ENCODE results near the gene ERC2. TPM values are rescaled to one million over a fixed set of nuclear protein-coding genes. Genes with fewer than 3 reads are reported as not detected.

ERC2 gene
- total RNA-seq, 2 donors from 2014 or later: 1.2 TPM; not detected in 1

DNA sequence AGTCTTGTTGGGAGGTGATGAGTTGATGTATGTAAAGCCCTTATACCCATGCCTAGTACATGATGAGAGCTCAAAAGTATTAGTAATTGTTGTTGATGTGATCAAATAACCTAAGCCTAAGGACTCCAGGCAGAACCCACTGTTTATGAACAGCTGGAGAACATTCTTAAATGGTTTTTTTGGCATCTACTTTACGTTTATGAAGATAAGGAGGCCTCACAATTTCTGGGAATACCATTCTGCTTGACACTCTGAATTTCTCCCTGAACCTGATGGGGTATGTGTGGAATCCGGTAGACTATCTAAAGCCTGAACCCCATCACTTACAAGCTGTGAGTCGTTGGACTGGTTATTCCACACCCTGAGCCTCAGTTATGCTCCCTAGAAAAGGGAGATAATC lies 736.5 kb downstream of the ERC2 start:
- Histone ChIP-seq H3K4me3 (no peak overlapping the region), H3K9me3 (no peaks in the 10 kb centered on the region), H3K36me3 (no peaks in the 10 kb centered on the region), H3K27ac (no peak overlapping the region), H3K4me1 (ENCODE audit: control insufficient read depth in 1 of 2, low read depth in 2 of 2) (no peaks in the 10 kb centered on the region), H3K27me3 (replicated peaks; ENCODE audit: insufficient read depth) (no peaks in the 10 kb centered on the region)
- no peak for ATAC-seq (ENCODE audit: insufficient number of reproducible peaks, low FRiP score, low read depth)
- TF ChIP-seq, protein P1, sequence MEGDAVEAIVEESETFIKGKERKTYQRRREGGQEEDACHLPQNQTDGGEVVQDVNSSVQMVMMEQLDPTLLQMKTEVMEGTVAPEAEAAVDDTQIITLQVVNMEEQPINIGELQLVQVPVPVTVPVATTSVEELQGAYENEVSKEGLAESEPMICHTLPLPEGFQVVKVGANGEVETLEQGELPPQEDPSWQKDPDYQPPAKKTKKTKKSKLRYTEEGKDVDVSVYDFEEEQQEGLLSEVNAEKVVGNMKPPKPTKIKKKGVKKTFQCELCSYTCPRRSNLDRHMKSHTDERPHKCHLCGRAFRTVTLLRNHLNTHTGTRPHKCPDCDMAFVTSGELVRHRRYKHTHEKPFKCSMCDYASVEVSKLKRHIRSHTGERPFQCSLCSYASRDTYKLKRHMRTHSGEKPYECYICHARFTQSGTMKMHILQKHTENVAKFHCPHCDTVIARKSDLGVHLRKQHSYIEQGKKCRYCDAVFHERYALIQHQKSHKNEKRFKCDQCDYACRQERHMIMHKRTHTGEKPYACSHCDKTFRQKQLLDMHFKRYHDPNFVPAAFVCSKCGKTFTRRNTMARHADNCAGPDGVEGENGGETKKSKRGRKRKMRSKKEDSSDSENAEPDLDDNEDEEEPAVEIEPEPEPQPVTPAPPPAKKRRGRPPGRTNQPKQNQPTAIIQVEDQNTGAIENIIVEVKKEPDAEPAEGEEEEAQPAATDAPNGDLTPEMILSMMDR (IDR thresholded peaks at IDR 0.05): no peak
- no peak for DNase-seq (ENCODE audit: low spot score)

DNA sequence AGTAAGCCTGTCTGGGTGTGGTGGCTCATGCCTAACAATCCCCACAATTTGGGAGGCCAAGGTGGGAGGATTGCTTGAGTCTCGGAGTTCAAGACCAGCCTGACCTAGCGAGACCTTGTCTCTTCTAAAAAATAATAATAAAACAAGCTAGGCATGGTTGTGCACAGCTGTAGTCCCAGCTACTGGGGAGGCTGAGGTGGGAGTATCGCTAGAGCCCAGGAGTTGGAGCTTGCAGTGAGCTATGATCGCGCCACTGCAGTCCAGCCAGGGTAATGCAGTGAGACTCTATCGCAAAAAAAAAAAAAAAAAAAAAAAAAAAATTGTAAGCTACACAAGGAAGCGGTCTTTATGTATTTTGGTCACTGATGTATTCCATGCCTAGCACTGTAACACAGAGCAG lies 738.7 kb downstream of the ERC2 start:
- H3K36me3 ChIP-seq: no peaks in the 10 kb centered on the region
- TF ChIP-seq, protein P1 (IDR thresholded peaks at IDR 0.05): no peak
- no peak overlapping the region for H3K27ac ChIP-seq
- no peaks in the 10 kb centered on the region for H3K27me3 ChIP-seq (replicated peaks; ENCODE audit: insufficient read depth)
- ATAC-seq (ENCODE audit: insufficient number of reproducible peaks, low FRiP score, low read depth) (no peak), DNase-seq (ENCODE audit: low spot score) (no peak)
- H3K4me1 ChIP-seq (ENCODE audit: control insufficient read depth in 1 of 2, low read depth in 2 of 2): no peaks in the 10 kb centered on the region
- no peaks in the 10 kb centered on the region for H3K9me3 ChIP-seq
- no peak overlapping the region for H3K4me3 ChIP-seq

DNA sequence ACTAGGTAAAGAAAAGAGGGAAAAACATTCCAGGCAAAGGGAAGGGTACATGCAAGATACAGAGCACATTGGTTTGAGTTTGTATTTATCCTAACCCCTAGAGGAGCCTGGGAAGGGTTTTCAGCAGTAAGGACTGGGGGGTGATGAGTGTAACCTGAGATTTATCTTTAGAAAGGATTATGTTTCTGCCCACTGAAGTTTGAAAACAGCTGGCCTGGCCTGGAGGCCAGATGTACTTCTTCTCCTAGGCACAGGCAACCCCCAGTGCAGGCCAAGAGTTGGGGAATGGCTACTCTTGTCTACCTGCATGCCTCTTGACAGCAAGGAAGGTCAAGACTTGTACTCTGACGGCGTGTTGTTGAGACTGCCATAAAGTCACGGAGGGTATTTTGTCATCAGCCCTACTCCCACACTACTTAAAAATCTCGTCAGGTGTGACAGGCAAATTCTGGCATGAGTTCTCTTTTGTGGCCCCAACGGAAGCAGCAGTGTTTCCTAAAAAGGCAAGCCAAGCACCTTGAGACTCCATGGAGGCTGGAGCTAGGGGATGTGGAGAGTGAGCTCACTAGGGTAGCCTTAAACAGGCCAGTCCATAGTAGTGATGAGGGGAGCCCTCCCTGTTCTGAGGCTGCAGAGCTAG lies 739.7 kb downstream of the ERC2 start:
- no peak overlapping the region for H3K4me3 ChIP-seq
- no peak overlapping the region for H3K27ac ChIP-seq
- no peaks in the 10 kb centered on the region for H3K36me3 ChIP-seq
- no peak for ATAC-seq (ENCODE audit: insufficient number of reproducible peaks, low FRiP score, low read depth)
- no peaks in the 10 kb centered on the region for H3K9me3 ChIP-seq
- TF ChIP-seq, protein P1 (IDR thresholded peaks at IDR 0.05): no peak
- H3K4me1 ChIP-seq (ENCODE audit: control insufficient read depth in 1 of 2, low read depth in 2 of 2): no peaks in the 10 kb centered on the region
- H3K27me3 ChIP-seq (replicated peaks; ENCODE audit: insufficient read depth): no peaks in the 10 kb centered on the region
- no peak for DNase-seq (ENCODE audit: low spot score)

DNA sequence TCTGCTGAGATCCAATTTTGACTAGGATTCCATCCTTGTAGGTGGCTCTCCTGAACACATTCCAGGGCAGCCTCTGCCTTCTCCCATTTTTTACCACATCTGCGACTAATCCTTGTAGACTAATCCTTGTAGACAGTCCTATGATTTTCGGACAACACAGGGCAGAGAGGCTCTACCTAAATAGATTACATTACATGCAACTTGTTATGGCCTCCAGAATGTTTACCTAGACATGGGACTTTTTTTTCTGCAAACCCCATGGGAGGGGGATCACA lies 741.8 kb downstream of the ERC2 start:
- TF ChIP-seq, protein P1 (IDR thresholded peaks at IDR 0.05): no peak
- Histone ChIP-seq H3K27ac (no peak overlapping the region), H3K36me3 (no peaks in the 10 kb centered on the region), H3K4me3 (no peak overlapping the region), H3K4me1 (ENCODE audit: control insufficient read depth in 1 of 2, low read depth in 2 of 2) (no peaks in the 10 kb centered on the region), H3K9me3 (no peaks in the 10 kb centered on the region), H3K27me3 (replicated peaks; ENCODE audit: insufficient read depth) (no peaks in the 10 kb centered on the region)
- DNase-seq (ENCODE audit: low spot score) (no peak), ATAC-seq (ENCODE audit: insufficient number of reproducible peaks, low FRiP score, low read depth) (no peak)

DNA sequence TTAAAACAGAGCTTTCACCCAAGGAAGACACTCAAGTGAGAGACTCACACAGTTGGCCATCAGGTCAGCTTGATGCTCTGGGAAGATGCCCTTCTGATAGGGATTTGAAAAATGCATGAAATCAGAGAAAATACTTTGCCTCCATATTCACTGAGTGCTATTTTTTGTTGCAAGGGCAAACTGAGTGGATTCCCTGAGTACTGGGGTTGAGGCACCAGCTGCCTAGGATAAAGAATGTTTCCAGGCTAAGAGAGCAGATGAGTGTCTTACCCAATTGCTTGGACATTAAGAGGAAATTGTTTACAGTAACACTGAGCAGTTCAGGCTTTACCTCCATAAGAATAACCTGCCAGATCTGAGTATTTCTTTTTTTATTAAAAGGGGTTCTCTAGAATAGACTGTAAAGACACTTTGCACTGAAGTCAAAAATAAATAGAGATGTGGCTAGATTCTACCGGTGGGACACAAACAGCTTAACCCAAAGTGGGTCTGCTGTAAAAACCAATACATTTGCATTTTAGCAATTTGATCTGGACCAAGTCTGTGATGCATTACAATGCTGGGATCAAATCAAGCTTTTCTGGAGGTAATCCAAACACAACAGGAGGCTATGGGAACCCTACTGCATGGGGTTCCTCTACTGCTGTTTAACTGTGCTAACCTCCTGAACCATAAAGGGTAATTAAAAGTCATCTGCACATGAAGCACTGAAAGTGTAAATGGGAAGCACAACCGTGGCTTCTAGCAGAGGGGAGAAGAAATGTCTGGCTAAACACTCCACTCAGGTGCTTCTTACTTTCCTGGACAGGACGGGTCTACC lies 742.4 kb downstream of the ERC2 start:
- no peaks in the 10 kb centered on the region for H3K4me1 ChIP-seq (ENCODE audit: control insufficient read depth in 1 of 2, low read depth in 2 of 2)
- no peak for DNase-seq (ENCODE audit: low spot score)
- TF ChIP-seq, protein P1 (IDR thresholded peaks at IDR 0.05): no peak
- ATAC-seq (ENCODE audit: insufficient number of reproducible peaks, low FRiP score, low read depth): no peak
- H3K27me3 ChIP-seq (replicated peaks; ENCODE audit: insufficient read depth): no peaks in the 10 kb centered on the region
- no peak overlapping the region for H3K4me3 ChIP-seq
- H3K36me3 ChIP-seq: no peaks in the 10 kb centered on the region
- no peaks in the 10 kb centered on the region for H3K9me3 ChIP-seq
- no peak overlapping the region for H3K27ac ChIP-seq
